ENCODE results near the gene HAPSTR1. TPM values are rescaled to one million over a fixed set of nuclear protein-coding genes. Genes with fewer than 3 reads are reported as not detected.

HAPSTR1 gene
- total RNA-seq, 4 donors from 2014 or later, result 16.1 to 113 (median 45.9) TPM

- peaks cover 0 to 17% of the 10 kb centered on the region in 2 donors for H3K4me1 ChIP-seq
Observed at GRCh38 chr16:9113707-9114106, 22.3 kb downstream of the HAPSTR1 start.

GRCh38 chr16:9114112-9114511 is 22.7 kb downstream of the HAPSTR1 start:
- Histone ChIP-seq H3K4me3 (no peak overlapping the region), H3K36me3 (no peaks in the 10 kb centered on the region), H3K4me1 (peaks cover 0 to 14% of the 10 kb centered on the region in 2 donors), H3K27me3 (no peaks in the 10 kb centered on the region), H3K27ac (no peak overlapping the region), H3K9me3 (no peaks in the 10 kb centered on the region)
- no peak for TF ChIP-seq POLR2A (IDR thresholded peaks at IDR 0.05)
- intact Hi-C loops (cut with DNase I; ENCODE audit: low total_unique reads), result no loop called here
- DNase-seq, result no peak

More at GRCh38 chr16:9113707-9114106, 22.3 kb downstream of the HAPSTR1 start:
- Histone ChIP-seq H3K9me3 (no peaks in the 10 kb centered on the region), H3K4me3 (no peak overlapping the region), H3K36me3 (no peaks in the 10 kb centered on the region), H3K27ac (no peak overlapping the region), H3K27me3 (no peaks in the 10 kb centered on the region)
- DNase-seq, result no peak
- TF ChIP-seq POLR2A (IDR thresholded peaks at IDR 0.05), result no peak
- TF ChIP-seq CTCF (IDR thresholded peaks at IDR 0.05), result no peak
- intact Hi-C loops (cut with DNase I; ENCODE audit: low total_unique reads), result no loop called here

- no peaks in the 10 kb centered on the region for H3K9me3 ChIP-seq
- TF ChIP-seq POLR2A (IDR thresholded peaks at IDR 0.05) (no peak), CTCF (IDR thresholded peaks at IDR 0.05) (no peak)
- no peaks in the 10 kb centered on the region for H3K36me3 ChIP-seq
- no peak for DNase-seq
- no peak overlapping the region for H3K4me3 ChIP-seq
- H3K27ac ChIP-seq, result no peak overlapping the region
- intact Hi-C loops (cut with DNase I; ENCODE audit: low total_unique reads), result no loop called here
- H3K4me1 ChIP-seq, result peaks cover 0 to 14% of the 10 kb centered on the region in 2 donors
- no peaks in the 10 kb centered on the region for H3K27me3 ChIP-seq
Observed at GRCh38 chr16:9114842-9115241, 23.4 kb downstream of the HAPSTR1 start.

GRCh38 chr16:9115277-9115676 is 23.8 kb downstream of the HAPSTR1 start:
- no peaks in the 10 kb centered on the region for H3K36me3 ChIP-seq
- no peaks in the 10 kb centered on the region for H3K9me3 ChIP-seq
- no peak overlapping the region for H3K4me3 ChIP-seq
- no peak overlapping the region for H3K27ac ChIP-seq
- no peaks in the 10 kb centered on the region for H3K27me3 ChIP-seq
- H3K4me1 ChIP-seq, result peaks cover 0 to 14% of the 10 kb centered on the region in 2 donors
- TF ChIP-seq CTCF (IDR thresholded peaks at IDR 0.05), result no peak
- TF ChIP-seq POLR2A (IDR thresholded peaks at IDR 0.05), result no peak
- DNase-seq, result no peak
- intact Hi-C loops (cut with DNase I; ENCODE audit: low total_unique reads), result no loop called here

GRCh38 chr16:9116141-9116540 is 24.7 kb downstream of the HAPSTR1 start:
- no peak for DNase-seq
- H3K4me3 ChIP-seq, result no peak overlapping the region
- H3K9me3 ChIP-seq, result no peaks in the 10 kb centered on the region
- peaks cover 0 to 14% of the 10 kb centered on the region in 2 donors for H3K4me1 ChIP-seq
- no peak overlapping the region for H3K27ac ChIP-seq
- H3K27me3 ChIP-seq, result no peaks in the 10 kb centered on the region
- H3K36me3 ChIP-seq, result no peaks in the 10 kb centered on the region
- TF ChIP-seq CTCF (IDR thresholded peaks at IDR 0.05) (no peak), POLR2A (IDR thresholded peaks at IDR 0.05) (no peak)
- intact Hi-C loops (cut with DNase I; ENCODE audit: low total_unique reads), result no loop called here

DNA sequence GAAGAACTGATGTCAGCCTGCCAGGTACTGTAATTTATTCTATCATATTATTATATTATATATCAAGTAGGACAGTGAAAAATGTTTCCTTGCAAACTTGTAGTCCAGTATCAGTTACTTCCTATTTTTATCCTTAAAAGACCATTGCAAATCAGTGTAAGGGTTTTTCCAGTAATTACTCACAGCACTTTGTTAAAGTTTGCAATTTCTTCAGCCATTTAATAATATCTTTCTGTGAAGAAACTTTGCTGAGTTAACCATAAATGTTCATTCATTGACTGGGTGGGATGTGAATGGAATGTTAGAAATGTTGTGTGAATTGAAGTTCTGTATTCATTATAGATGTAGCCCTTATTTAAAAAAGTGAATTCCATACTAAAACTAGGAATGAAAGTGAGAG is 26.7 kb downstream of the HAPSTR1 start:
- Histone ChIP-seq H3K27me3 (no peaks in the 10 kb centered on the region), H3K9me3 (no peaks in the 10 kb centered on the region), H3K4me3 (no peak overlapping the region), H3K36me3 (no peaks in the 10 kb centered on the region), H3K4me1 (peaks cover 0 to 5% of the 10 kb centered on the region in 2 donors), H3K27ac (no peak overlapping the region)
- TF ChIP-seq POLR2A (IDR thresholded peaks at IDR 0.05) (no peak), CTCF (IDR thresholded peaks at IDR 0.05) (no peak)
- intact Hi-C loops (cut with DNase I; ENCODE audit: low total_unique reads), result no loop called here
- no peak for DNase-seq
